Fibroblast of lung (primary cell): ENCODE data around the gene RAB31. TPM values are rescaled to one million over a fixed set of nuclear protein-coding genes. Genes with fewer than 3 reads are reported as not detected.

Source experiments
- DNase-seq, 2 donors: peaks; one replicate each; pipeline versions ENCODE4 v3.0.0 to v3.0.0-alpha.2; 2010; ENCODE audit warnings: low read depth in 2 of 2
- H2AFZ ChIP-seq: 2 replicates; pipeline ENCODE4 v1.5.1; 2012; ENCODE audit warnings: low read length, control low read depth, inconsistent platforms
- H3K27ac ChIP-seq: 2 replicates; pipeline ENCODE4 v1.5.1; 2011; ENCODE audit warnings: low read length, control low read depth; ENCODE audit not compliant: insufficient read depth
- H3K27me3 ChIP-seq: 2 replicates; pipeline ENCODE4 v1.5.1; 2011; ENCODE audit warnings: mild to moderate bottlenecking, low read length; ENCODE audit not compliant: control insufficient read depth, insufficient read depth
- H3K36me3 ChIP-seq: 2 replicates; pipeline ENCODE4 v1.5.1; 2011; ENCODE audit warnings: low read length; ENCODE audit not compliant: control insufficient read depth, insufficient read depth
- H3K4me1 ChIP-seq: 2 replicates; pipeline ENCODE4 v1.5.1; 2011; ENCODE audit warnings: low read length; ENCODE audit not compliant: control insufficient read depth, insufficient read depth; ENCODE audit errors: extremely low read depth
- H3K4me2 ChIP-seq: 2 replicates; pipeline ENCODE4 v1.5.1; 2011; ENCODE audit warnings: low read length, control low read depth; ENCODE audit not compliant: insufficient read depth; ENCODE audit errors: extremely low read depth
- H3K4me3 ChIP-seq, 4 experiments: fragments of 200-600 bp in 1 of 4; sonication (generic) in 1 of 4; replicated peaks in 1 of 4; 2 replicates each; pipeline ENCODE4 v1.5.1; 2011 to 2016; ENCODE audit warnings: low read length in 4 of 4, low read depth in 3 of 4, mild to moderate bottlenecking in 3 of 4, control low read depth in 2 of 4, inconsistent platforms in 1 of 4, mixed read lengths in 1 of 4; ENCODE audit not compliant: insufficient read depth in 1 of 4; ENCODE audit errors: control extremely low read depth in 1 of 4
- H3K79me2 ChIP-seq: 2 replicates; pipeline ENCODE4 v1.5.1; 2012; ENCODE audit warnings: mild to moderate bottlenecking, low read length, inconsistent platforms; ENCODE audit not compliant: control insufficient read depth, insufficient read depth
- H3K9ac ChIP-seq: 2 replicates; pipeline ENCODE4 v1.5.1; 2011; ENCODE audit warnings: mild to moderate bottlenecking, low read length, control low read depth; ENCODE audit not compliant: insufficient read depth
- H3K9me3 ChIP-seq: 2 replicates; pipeline ENCODE4 v1.5.1; 2012; ENCODE audit warnings: low read depth, low read length; ENCODE audit not compliant: control insufficient read depth, insufficient read depth
- H4K20me1 ChIP-seq: 2 replicates; pipeline ENCODE4 v1.5.1; 2011; ENCODE audit warnings: low read length; ENCODE audit not compliant: control insufficient read depth, insufficient read depth; ENCODE audit errors: extremely low read depth
- EZH2 ChIP-seq: IDR thresholded peaks from 2 replicates; pipeline ENCODE4 v1.5.1; 2012; ENCODE audit warnings: low read length, control low read depth, mild to moderate bottlenecking; ENCODE audit errors: missing control alignments
- polyA minus RNA-seq: library from RNA; depleted of rRNA, polyadenylated mRNA; stranded (reverse); fragments of >200 nt; gene quantifications from 2 replicates; pipeline ENCODE4 v1.2.3, GENCODE V29; 2011; ENCODE audit warnings: low replicate concordance
- polyA plus RNA-seq, 2 donors: library from polyadenylated mRNA; depleted of rRNA in 1 of 2; stranded (reverse) in 1 of 2; unstranded in 1 of 2; fragments of >200 nt; gene quantifications; 2 replicates each; pipeline ENCODE4 v1.2.1, GENCODE V29; 2011 to 2012; ENCODE audit warnings: missing spikeins in 1 of 2
- total RNA-seq: library from RNA; depleted of rRNA; stranded (reverse); fragments of >200 nt; gene quantifications from 2 replicates; pipeline ENCODE4 v1.2.1, GENCODE V29; 2014
- TF ChIP-seq, protein P1 (sequence below), 2 donors: IDR thresholded peaks in 1 of 2; conservative IDR thresholded peaks in 1 of 2; 1 replicate in 1 of 2; 2 replicates in 1 of 2; pipeline ENCODE4 v1.5.1; 2011 to 2012; ENCODE audit warnings: low read length in 2 of 2, control low read depth in 1 of 2, inconsistent platforms in 1 of 2, low read depth in 1 of 2, mild to moderate bottlenecking in 1 of 2

The RAB31 gene, protein sequence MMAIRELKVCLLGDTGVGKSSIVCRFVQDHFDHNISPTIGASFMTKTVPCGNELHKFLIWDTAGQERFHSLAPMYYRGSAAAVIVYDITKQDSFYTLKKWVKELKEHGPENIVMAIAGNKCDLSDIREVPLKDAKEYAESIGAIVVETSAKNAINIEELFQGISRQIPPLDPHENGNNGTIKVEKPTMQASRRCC
- 26.2 and 29.6 TPM in 2 replicates for total RNA-seq
- 27.4 and 47.1 TPM in 2 replicates for polyA plus RNA-seq
- 19.4 and 32.0 TPM in 2 replicates for polyA plus RNA-seq (2012)
- polyA minus RNA-seq = 18.6 and 30.0 TPM in 2 replicates

DNA sequence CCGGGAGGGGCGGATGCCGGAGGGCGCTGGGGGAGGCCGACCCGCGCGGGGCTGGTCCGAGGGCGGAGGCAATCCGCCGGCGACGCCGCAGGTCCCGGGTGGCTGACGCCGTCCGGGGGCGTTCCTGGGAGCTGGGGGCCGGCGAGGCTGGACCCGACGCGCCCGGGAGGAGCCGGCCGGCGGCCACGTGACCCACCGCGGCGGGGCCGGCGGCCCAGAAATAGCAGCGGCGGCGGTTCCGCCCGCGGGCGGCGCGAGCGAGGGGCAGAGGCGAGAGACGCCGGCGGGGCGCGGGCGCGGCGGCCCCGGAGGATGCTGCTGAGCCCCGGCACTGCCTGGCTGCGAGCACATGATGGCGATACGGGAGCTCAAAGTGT, at the start of gene RAB31:
RAB31 (plus strand) TSS at position 245 of the 377 bp plus-strand sequence; CDS start at position 350, 105 bp downstream.
- no peaks in the 10 kb centered on the region for H3K36me3 ChIP-seq
- peak; percentile 69 to 79 for DNase-seq
- H3K27me3 ChIP-seq = no peaks in the 10 kb centered on the region
- peak within 1 kb of the TSS; percentile 79 for H2AFZ ChIP-seq
- peaks cover 9% of the 10 kb centered on the region for H3K4me1 ChIP-seq
- H3K79me2 ChIP-seq = no peaks in the 10 kb centered on the region
- H3K9ac ChIP-seq = peak within 1 kb of the TSS; percentile 84
- H3K4me2 ChIP-seq = peak within 1 kb of the TSS; percentile 84
- H4K20me1 ChIP-seq = no peaks in the 10 kb centered on the region
- peak within 1 kb of the TSS; percentile 65 for H3K27ac ChIP-seq
- TF ChIP-seq EZH2 = no peak
- TF ChIP-seq, protein P1, sequence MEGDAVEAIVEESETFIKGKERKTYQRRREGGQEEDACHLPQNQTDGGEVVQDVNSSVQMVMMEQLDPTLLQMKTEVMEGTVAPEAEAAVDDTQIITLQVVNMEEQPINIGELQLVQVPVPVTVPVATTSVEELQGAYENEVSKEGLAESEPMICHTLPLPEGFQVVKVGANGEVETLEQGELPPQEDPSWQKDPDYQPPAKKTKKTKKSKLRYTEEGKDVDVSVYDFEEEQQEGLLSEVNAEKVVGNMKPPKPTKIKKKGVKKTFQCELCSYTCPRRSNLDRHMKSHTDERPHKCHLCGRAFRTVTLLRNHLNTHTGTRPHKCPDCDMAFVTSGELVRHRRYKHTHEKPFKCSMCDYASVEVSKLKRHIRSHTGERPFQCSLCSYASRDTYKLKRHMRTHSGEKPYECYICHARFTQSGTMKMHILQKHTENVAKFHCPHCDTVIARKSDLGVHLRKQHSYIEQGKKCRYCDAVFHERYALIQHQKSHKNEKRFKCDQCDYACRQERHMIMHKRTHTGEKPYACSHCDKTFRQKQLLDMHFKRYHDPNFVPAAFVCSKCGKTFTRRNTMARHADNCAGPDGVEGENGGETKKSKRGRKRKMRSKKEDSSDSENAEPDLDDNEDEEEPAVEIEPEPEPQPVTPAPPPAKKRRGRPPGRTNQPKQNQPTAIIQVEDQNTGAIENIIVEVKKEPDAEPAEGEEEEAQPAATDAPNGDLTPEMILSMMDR (conservative IDR thresholded peaks at IDR 0.05 in 1 of 2, IDR thresholded peaks at IDR 0.05 in 1 of 2; ENCODE audit: low read depth in 1 of 2, low read length in 2 of 2) = no peak
- no peaks in the 10 kb centered on the region for H3K9me3 ChIP-seq
- peak within 1 kb of the TSS; percentile 79 to 81 (median 80) for H3K4me3 ChIP-seq

DNA sequence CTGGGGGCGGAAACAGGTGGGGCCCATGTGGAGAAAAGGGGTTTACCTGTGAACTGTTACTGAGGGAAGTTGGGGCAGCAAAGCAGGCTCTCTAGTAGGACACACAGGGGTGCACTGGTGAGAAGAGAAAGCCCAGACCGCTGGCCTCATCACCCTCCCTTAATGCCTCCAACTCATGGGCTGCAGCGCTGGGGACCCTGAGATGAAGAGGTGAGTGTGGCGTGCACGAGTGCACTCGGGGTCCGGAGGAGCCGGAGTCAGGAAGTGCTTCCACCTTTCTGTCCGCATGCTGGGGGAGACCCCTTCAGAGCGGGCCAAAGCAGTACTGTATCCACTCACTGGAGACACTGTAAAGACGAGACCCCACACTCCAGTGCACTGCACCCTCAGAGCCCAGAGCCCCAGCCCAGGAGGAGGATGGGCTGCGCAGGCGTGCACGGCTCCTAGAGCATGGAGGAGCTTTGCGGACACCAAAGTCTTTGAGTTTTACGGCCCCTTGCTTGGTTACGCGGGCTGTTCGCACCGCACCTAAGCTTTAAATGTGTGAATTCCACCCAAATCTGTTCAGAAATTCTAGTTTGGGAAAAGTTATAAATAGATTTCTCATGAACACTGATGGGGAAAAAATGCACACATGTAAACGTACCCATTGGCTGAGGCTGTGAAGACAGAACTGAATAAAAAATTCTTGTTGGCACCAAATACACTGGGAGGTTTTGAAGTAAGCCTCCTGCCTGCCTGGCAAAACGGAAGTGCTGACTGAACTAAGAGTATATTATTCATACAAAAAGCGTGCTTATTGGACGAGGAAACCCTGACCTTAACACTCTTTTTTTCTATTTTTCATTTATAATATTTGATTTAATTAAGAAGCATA, 48.4 kb upstream of the RAB31 start:
- no peaks in the 10 kb centered on the region for H3K36me3 ChIP-seq

DNA sequence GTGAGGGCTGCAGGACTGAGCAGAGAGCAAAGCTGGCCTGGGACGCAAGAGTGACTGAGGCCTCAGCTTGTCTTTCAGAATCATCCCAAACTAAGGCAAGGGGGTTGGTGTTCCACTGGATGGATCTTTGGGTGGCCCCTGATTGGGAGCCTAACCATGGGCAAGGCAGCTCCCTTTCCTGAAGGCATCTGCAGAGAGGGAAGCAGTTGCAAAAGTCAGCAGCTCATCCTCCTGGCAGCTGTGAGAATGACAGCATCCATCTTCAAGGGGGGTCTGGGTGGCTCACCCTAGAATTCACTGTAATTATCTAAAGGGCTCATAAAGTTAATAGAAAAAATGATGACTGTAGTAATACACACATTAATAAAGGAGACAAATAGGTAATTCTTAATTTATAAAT, 46.5 kb upstream of the RAB31 start:
- H3K27me3 ChIP-seq = no peaks in the 10 kb centered on the region
- DNase-seq = peak in 1 of 2 donors; percentile 39

More for the DNA sequence above, 48.4 kb upstream of the RAB31 start:
- Histone ChIP-seq H3K4me2 (no peak overlapping the region), H3K9ac (no peak overlapping the region), H3K4me3 (no peak overlapping the region), H2AFZ (no peak overlapping the region), H3K79me2 (no peaks in the 10 kb centered on the region), H3K9me3 (no peaks in the 10 kb centered on the region), H4K20me1 (no peaks in the 10 kb centered on the region), H3K27me3 (no peaks in the 10 kb centered on the region), H3K27ac (no peak overlapping the region), H3K4me1 (no peaks in the 10 kb centered on the region)
- TF ChIP-seq EZH2 = no peak
- TF ChIP-seq, protein P1 (conservative IDR thresholded peaks at IDR 0.05 in 1 of 2, IDR thresholded peaks at IDR 0.05 in 1 of 2; ENCODE audit: low read depth in 1 of 2, low read length in 2 of 2) = no peak
- DNase-seq = no peak

More for the DNA sequence above, 46.5 kb upstream of the RAB31 start:
- Histone ChIP-seq H3K4me3 (no peak overlapping the region), H3K9ac (no peak overlapping the region), H3K79me2 (no peaks in the 10 kb centered on the region), H3K36me3 (no peaks in the 10 kb centered on the region), H4K20me1 (no peaks in the 10 kb centered on the region), H2AFZ (no peak overlapping the region), H3K4me2 (no peak overlapping the region), H3K9me3 (no peaks in the 10 kb centered on the region), H3K27ac (no peak overlapping the region), H3K4me1 (no peaks in the 10 kb centered on the region)
- no peak for TF ChIP-seq EZH2
- TF ChIP-seq, protein P1 (conservative IDR thresholded peaks at IDR 0.05 in 1 of 2, IDR thresholded peaks at IDR 0.05 in 1 of 2; ENCODE audit: low read depth in 1 of 2, low read length in 2 of 2) = peak in 1 of 2 donors; percentile 24
